Measurements from ENCODE around the gene UQCRQ.

UQCRQ gene

DNA sequence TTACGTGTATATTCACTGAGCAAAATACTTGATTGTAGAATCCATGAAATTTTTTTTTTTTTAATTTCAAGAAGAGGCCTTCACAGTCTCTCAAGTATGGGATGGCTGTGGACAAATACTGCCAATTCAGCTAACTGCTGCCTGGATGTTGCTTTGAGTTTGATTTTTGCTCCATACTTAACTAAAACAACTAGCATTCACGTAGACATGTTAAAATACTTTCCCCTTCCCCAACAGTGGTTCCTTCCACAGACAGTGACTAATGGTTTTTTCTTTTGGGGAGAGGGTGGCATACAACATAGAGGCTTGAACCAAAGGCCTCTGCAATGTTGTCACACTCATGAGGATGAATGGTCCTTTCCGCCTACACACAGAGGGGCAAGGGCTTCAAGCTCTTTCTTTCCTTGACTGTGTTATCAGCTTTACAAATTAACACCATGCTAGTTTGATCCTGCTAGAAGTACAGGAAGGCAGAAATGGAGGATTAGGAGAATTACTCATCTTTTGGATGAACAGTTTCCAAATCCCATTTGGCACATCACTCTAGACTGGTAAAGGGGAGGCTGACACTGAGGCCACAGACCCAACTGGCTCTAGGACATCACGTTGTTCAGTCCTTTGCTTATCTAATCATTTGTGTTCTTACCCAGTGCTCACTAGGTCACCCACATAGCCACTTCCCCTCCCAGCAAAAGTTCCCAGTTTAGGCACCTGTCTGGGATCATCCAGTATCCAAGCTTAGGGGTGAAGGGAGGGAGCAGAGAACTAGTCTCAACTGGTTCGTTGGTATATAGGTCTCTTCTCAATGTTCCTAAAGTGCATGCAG is 5.2 kb downstream of the UQCRQ start:
- no peak for DNase-seq

DNA sequence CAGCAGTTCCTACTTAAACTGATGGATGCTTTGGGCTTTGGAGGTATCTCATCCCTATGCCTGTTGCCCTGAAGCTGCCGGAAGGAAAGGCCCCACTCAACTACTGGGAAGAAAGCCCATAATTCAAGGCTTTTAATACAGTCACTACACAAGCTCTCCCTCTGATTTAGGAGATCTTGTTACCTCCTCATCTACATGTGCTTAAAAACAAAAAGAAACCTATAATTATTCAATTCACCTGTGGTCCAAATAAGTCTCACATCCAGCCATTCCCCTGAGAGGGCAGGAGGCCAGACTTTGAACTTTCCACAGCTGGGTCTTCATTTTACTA is 6.3 kb downstream of the UQCRQ start:
- DNase-seq, result no peak

DNA sequence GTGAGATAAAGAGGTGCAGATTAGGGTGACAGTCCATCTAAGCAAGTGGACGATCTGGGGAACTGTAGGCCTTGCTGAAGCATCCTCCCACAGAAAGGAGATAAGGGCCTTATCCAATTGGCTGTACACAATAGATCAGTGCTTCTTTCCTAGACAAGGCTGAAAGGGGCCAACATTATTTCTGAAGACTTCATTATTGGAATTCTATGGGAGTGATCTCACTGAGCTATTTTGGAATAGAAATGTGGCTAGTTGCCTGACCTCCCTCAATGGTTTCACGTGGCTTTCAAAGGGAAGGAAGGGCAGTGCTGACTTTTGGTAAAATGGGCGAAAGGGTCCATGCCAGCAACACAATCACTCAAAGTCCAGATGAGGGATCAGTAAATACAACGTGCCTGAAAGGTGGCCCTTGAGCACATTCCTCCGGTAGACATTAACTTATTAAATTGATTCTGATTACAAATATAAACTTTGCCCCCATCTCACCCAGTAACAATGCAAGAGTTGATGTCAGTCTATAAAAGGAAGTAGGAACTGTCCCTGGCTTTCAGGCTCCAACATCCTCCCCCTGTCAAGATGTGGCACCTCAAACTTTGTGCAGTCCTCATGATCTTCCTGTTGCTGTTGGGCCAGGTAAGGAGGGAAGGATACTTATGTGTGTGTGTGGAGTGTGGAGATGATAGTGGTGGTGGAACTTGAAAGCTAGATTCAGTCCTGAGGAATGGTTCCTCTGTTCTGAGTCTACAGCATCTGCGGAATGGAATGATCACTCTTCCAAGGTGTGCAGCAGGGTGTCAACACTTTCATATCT is 6.9 kb downstream of the UQCRQ start, which contains the start of gene LEAP2:
LEAP2 (plus strand) TSS at position 550 of the 811 bp plus-strand sequence; CDS start at position 577, 27 bp downstream.
- DNase-seq, result no peak

DNA sequence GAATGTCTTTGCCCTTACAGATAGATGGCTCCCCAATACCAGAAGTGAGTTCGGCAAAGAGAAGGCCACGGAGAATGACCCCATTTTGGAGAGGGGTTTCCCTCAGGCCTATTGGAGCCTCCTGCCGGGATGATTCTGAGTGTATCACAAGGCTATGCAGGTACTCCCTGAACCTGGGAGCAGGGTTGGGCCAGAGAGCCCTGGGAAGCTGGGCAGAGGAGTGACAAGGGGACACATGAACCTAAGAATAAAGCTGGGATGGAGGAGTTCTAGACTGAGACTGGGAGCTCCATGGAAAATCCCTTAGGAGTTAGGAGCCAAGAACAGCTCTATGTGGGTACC is 7.5 kb downstream of the UQCRQ start:
- no peak for DNase-seq

DNA sequence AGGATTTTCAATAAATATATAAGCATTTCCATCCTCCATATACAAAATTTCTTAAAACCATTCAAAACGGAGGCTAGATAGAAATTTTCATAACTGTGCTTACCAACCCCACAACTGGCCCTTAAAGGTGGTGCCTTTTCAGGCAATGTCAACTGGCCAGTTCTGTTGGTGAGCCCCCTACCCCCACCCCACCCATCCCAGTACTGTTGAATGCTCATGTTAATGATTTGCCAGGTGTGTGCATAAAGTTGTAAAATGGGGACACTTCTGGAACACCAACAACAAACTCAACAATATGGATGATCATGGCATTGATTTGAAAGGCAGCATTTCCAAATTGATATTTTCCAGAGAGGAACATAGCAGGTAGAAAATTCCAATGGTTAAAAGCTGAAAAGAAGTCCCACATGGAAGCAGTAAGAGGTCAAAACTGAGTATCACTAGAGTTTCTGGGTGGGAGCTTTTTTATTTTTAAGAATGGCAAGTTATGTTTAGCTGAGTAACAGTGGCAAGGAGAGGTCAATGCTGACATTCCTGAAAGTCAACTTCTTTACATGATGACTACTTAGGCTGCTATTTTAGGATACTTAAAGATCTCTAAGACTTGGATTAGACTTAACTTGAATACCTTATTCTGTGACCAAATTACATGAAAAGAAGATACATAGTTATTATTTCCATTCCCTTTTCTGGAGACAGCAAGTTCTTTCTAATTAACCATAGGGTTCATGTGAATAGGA is 9.7 kb downstream of the UQCRQ start:
- no peak for DNase-seq

DNA sequence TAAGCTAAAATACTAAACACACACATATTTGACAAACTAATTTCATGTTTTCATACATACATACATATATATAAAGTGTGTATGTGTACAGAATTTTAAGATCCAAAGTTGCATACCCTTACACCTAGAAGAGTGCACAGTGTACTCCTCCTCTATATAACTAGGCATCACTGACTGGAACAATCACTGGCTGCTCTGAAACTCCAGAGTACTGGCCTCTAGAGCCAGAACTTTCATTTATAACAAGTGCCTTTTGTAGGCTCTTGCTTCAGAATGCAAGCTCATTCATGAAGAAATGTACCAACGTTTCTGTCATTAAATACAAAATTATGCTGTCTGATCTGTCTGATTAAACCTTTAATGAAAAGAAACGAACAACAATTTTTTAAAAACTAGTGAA is 11.0 kb downstream of the UQCRQ start:
- DNase-seq, result no peak

DNA sequence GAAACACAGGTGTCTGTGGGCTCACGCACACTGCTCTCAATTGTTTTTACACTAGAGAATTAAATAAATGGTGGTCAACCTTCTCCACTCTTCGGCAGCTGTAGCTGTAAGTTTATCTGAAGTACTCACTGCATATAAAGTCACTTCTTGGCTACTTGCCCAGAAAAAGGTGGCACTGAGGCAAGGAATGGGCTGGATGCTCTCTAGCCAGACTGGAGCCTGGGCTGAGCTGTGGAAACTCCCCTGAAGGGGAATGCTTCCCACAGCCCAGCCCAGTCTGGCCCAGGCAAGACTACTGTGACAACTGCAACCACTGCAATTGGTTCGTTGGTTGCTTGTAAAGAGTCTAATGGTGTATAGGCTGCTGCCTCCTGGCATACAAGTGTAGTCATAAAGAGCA is 11.5 kb downstream of the UQCRQ start:
- peak; percentile 19 for DNase-seq

DNA sequence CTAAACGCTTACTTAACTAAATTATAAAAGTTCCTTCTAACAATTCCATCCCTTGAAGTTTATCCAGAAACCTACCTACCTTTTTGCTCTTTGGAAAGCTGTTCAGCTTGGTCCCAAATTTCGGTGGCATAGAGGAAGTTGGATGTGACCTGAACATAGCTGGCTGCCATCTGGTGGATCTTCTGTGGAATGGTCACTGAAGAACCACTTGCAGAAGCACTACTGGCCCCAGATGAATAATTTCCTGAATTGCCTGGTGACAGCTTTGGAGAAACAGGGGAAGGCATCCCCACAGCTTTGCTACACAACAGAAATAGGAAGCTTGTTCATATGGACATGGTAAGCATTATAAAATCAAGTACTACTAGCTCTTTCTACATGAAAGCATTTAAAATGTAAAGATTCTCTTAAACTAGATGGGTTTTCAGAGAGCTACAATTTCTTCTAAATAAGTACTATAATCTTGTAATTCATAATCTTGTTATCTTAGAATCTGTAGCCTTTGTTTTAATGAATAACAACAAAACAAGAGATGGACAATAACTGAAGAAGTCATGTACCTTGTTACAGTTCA is 16.9 kb downstream of the UQCRQ start:
- DNase-seq, result no peak

DNA sequence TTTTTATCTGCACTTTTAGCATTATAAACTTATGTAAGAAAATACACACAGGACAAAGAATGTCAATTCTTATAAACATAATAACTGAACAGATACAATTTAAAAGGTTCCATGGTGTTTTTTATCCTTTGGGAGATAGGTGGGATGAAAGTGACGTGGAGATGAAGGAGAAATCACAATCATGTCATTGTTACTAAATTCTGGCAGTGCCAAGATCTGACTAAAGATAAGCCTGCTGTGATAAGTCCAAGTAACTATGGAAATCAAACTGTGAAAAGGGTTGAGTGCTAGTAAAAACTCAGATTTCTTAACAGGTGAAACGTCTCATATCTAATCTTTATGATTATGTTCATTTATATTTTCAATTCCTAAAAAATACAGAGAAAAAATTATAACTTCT is 18.1 kb downstream of the UQCRQ start:
- no peak for DNase-seq

DNA sequence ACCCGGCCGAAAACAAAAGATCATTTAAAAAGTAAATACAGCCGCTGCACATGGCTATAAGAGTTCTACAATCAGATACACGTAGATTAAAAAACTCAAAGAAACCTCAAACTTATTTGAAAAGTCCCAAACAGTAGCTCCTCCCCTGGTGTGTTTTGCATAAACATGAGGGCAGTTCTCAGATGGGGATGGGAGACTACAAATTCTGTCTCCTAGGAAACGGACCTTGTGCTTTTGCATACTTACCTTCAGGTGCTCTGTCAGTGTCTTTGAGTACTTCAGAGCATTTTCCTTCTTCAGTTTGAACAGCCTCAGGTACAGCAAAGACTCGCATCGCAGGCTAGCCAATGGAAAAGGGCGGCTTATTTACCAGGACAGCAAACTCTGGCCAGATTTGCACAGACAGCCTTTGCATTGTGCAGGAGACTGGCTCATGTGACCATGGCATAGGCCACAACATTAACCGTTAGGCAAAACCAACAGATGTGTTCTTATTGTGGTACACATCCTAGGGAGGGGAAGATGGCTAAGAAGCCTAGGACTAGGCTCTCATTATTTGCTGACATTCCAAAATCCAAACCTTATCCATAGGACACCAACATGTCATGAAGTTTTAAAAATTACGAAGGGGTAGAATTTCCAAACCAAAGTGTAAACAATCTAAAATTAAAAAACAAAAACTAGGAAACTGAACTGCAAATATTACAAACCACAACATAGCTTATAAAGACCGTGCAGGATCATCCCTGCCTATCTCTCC is 19.8 kb downstream of the UQCRQ start:
- DNase-seq, result no peak

DNA sequence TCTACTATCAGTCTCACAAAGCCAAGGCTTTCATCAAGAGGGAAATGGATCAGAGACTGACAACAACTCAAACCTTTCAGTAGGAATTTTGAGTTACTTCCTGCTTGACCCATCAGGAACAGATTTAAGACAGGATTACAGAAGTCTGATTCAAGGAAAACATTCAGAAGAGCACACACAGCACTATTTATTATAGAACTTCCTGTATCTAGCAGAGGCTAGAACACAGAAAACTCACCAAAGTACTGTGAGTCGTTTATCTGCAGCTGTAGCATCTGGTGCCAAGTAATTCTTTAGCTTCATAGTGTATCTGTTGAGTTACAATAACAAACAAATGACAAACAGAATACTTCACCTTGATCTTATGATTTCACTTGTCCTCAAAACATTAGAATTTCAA is 20.8 kb downstream of the UQCRQ start:
- DNase-seq, result no peak

DNA sequence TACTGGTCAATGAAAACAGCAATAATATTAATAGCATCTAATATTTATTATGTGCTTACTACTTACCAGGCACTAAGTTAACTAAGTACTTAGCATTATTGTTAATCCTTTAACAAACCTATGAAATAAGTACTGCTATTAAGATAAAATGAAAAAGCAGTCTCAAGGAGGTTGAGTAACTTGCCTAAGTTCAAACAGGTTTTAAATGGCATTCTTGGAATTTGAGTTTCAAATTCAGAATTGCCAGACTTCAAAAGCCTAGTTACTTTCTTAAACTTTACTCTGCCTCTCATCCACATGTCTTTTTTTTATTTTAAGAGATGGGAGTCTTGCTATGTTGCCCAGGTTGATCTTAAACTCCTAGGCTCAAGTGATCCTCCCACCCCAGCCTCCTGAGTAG is 23.1 kb downstream of the UQCRQ start:
- no peak for DNase-seq

DNA sequence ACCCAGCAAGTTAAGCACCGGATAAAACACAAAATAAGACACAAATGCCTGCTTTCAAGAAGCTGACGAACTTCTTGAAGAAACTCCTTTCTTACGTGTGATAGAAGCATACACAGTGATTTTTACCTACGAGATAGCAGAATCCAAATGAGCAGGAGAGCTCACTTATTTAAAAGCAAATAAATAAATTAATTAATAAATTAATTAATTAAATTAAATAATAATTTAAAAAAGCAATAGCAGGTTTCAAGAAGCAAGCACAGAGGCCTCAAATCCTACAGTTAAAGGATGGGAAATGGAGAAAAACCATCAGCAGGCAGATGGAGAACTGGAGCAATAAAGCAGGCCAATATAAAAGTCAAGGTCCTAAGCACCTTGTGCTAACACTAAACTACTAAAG is 24.4 kb downstream of the UQCRQ start:
- no peak for DNase-seq

DNA sequence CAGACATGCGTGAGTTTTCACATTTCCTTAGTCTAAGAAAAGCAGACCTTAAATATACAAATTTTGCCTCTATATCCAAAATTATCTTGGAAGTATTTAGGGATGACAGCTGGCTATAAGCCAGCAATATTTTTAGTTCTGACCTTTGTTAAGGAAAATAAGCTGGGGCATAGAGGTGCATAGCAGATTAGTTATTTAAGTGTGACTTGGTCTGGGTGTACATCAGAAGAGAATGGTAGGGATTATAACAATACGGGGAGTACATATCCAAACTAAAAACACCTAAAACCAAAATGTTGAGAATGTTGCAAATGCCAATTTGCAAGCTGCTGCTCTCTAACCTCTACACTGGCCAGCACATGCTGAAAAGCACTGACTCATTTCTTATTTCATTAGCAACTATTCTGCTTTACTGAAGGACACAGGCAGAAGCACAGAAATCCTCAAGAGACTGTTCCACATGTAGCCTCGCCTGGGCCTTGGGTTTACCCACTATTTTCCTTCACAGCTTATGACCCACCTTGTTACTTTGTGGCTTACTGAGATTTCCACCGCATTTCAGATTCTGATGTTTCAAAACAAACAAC is 29.4 kb downstream of the UQCRQ start:
- DNase-seq, result no peak

DNA sequence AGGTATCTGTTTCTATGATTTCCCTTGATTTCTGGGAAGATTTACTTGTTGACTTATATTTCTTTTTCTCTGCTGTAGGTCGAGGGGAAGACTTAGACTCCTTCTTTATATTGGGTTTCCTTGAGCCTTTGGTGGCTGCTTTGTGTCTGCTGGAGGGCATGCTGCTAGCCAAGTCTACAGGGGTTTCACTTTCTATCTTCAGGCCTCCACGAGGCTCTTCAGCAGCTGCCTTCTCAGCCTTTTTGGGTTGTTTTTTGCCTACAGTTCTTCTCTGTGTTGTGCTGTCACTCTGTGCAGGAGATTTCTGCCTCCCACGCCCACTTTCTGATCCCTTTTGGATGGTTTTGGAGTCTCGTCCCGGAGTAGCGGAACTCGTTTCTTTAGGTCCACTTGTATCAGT is 30.2 kb downstream of the UQCRQ start:
- no peak for DNase-seq

DNA sequence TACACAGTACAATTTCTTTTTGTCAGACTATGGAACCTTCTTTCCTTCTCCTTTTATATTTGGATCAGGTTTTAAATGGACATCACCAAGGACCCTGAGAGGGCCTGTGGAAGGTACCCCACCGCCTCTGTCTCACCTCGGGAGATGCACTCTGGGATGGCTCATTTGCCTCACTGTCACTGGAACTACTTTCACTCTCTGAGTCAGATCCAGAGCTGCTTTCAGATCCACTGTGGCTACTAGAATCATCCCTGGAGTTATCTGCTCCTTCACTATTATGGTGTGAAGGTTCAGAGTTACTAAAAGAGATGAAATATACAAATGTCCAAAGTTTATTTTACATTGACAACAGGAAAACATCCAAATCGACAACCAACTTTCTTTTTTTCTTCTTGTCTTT is 31.7 kb downstream of the UQCRQ start:
- DNase-seq, result no peak

DNA sequence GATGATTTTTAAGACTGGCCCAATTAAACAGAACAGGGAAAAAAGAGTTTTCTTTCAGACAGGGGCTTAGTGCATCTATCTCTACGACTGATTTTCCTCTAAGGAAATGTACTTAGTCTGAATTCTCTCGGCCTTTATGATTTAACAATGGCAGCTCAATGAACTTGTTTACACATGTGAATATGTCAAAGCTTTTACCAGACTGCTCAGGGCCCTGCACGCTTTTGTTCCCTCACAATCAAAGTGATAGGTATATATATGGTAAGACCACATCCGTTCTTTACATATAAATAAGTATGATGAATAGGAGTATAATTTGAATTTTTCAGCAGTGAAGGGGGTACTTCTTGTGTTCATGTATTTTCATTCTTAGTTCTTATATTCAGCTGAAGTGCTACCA is 34.6 kb downstream of the UQCRQ start:
- no peak for DNase-seq

DNA sequence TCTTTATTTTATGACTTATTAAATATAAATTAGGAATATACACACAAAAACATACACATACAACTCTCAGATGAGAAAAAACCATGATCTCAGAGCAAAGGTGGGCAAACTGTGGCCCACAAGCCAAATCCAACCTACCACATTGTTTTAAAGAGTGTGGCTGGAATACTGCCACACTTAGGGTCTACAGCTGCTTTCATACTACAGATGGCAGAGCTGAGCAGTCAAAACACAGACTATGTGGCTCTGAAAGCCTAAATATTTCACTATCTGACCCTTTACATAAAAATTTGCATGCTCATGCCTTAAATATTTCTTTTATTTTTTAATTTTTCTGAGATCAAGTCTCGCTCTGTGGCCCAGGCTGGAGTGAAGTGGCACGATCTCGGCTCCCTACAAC is 35.3 kb downstream of the UQCRQ start:
- DNase-seq, result no peak

DNA sequence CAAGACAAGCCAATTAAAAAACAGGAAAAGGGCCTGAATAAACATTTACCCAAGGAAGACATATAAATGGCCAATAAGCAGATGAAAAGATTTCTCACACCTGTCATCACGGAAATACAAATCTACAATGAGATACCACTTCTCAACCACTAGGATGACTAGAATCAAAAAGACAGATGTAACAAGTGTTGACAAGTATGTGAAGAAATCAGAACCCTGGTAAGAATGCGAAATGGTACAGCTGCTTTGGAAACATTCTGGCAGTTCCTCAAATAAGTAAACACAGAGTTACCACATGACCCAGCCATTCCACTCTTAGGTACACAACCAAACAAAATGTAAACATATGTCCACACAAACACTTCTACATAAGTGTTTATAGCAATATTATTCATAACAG is 39.5 kb downstream of the UQCRQ start:
- DNase-seq, result no peak

DNA sequence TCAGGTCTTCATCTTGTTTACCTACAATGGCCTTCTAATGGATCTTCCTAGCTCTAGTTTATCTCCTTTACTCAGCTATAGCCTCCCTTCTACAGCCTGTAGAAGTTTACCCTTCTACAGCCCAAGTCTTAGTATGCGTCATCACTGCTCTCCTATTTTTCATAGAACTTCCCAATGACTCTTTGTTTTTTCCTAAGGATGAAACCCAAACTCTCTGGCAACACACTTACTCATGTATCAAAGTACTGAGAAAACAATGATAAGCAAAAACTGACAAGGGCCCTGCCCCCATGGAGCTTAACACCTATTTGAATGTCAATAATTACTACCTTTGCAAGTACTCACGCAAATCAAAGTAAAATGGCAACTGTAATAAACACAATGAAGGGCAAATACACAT is 40.7 kb downstream of the UQCRQ start:
- DNase-seq, result no peak

DNA sequence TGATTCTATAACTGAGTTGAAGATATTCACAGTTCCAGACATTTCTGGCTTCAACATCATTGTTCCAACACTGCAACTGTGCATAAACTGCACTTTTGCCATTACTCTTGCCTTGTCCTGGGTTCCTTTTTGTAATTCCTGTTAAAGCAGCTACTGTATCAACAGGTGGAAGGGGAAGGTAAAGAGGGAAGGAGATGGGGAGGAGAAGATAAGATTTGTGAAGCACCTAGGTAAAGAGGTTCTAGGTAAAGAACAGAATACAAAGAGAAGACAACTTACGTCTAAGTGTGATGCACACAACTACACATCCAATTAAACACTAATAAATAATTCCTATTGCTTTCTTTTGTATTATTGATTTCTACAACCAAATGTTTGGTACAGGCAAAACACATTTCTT is 43.3 kb downstream of the UQCRQ start:
- no peak for DNase-seq

DNA sequence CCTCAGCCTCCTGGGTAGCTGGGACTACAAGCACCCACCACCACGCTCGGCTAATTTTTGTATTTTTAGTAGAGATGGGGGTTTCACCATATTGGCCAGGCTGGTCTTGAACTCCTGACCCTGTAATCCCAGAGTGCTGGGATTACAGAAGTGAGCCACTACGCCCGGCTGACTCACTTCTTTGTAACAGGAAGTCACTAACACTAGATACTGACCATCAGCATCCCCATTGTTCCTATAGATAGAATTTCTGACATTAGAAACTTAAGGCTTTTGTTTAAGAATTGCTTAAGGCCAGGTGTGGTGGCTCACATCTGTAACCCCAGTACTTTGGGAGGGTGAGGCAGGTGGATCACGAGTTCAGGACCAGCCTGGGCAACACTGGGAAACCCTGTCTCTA is 49.2 kb downstream of the UQCRQ start:
- DNase-seq, result no peak
